ENCODE measurements around the gene ZFPM1. TPM values are rescaled to one million over a fixed set of nuclear protein-coding genes. Genes with fewer than 3 reads are reported as not detected.

The ZFPM1 gene
- total RNA-seq, 1 donor from 2014 or later: 6.2 TPM

GRCh38 chr16:88459366-88460073 lies 6.4 kb downstream of the ZFPM1 start:
- DNase-seq (ENCODE audit: low read depth): no peak
- Histone ChIP-seq H3K36me3 (ENCODE audit: control insufficient read depth, insufficient read depth, low read length) (no peaks in the 10 kb centered on the region), H3K27me3 (ENCODE audit: control insufficient read depth, insufficient read depth, low read length) (no peaks in the 10 kb centered on the region), H3K4me3 (ENCODE audit: low read depth, low read length) (no peak overlapping the region)
- TF ChIP-seq CTCF (IDR thresholded peaks at IDR 0.05; ENCODE audit: insufficient read depth, low read length, poor library complexity, severe bottlenecking): no peak

- Histone ChIP-seq H3K36me3 (ENCODE audit: control insufficient read depth, insufficient read depth, low read length) (no peaks in the 10 kb centered on the region), H3K27me3 (ENCODE audit: control insufficient read depth, insufficient read depth, low read length) (no peaks in the 10 kb centered on the region)
- TF ChIP-seq CTCF (IDR thresholded peaks at IDR 0.05; ENCODE audit: insufficient read depth, low read length, poor library complexity, severe bottlenecking): no peak
Measured at GRCh38 chr16:88460496-88461330, 7.6 kb downstream of the ZFPM1 start.

GRCh38 chr16:88461331-88462269 lies 8.5 kb downstream of the ZFPM1 start:
- no peak for DNase-seq (ENCODE audit: low read depth)
- no peaks in the 10 kb centered on the region for H3K27me3 ChIP-seq (ENCODE audit: control insufficient read depth, insufficient read depth, low read length)
- TF ChIP-seq CTCF (IDR thresholded peaks at IDR 0.05; ENCODE audit: insufficient read depth, low read length, poor library complexity, severe bottlenecking): no peak
- no peak overlapping the region for H3K4me3 ChIP-seq (ENCODE audit: low read depth, low read length)
- H3K36me3 ChIP-seq (ENCODE audit: control insufficient read depth, insufficient read depth, low read length): no peaks in the 10 kb centered on the region

More at GRCh38 chr16:88460496-88461330, 7.6 kb downstream of the ZFPM1 start:
- no peak for DNase-seq (ENCODE audit: low read depth)
- no peak overlapping the region for H3K4me3 ChIP-seq (ENCODE audit: low read depth, low read length)

- no peak for DNase-seq (ENCODE audit: low read depth)
- no peak for TF ChIP-seq CTCF (IDR thresholded peaks at IDR 0.05; ENCODE audit: insufficient read depth, low read length, poor library complexity, severe bottlenecking)
- no peak overlapping the region for H3K4me3 ChIP-seq (ENCODE audit: low read depth, low read length)
- no peaks in the 10 kb centered on the region for H3K36me3 ChIP-seq (ENCODE audit: control insufficient read depth, insufficient read depth, low read length)
- no peaks in the 10 kb centered on the region for H3K27me3 ChIP-seq (ENCODE audit: control insufficient read depth, insufficient read depth, low read length)
Measured at GRCh38 chr16:88462396-88462795, 9.3 kb downstream of the ZFPM1 start.

- Histone ChIP-seq H3K4me3 (ENCODE audit: low read depth, low read length) (no peak overlapping the region), H3K36me3 (ENCODE audit: control insufficient read depth, insufficient read depth, low read length) (no peaks in the 10 kb centered on the region), H3K27me3 (ENCODE audit: control insufficient read depth, insufficient read depth, low read length) (no peaks in the 10 kb centered on the region)
- TF ChIP-seq CTCF (IDR thresholded peaks at IDR 0.05; ENCODE audit: insufficient read depth, low read length, poor library complexity, severe bottlenecking): no peak
- DNase-seq (ENCODE audit: low read depth): no peak
Measured at GRCh38 chr16:88463411-88463810, 10.3 kb downstream of the ZFPM1 start.

All from kidney epithelial cell (primary cell).